Transverse colon (tissue), 4 donors: ENCODE measurements around the gene PGM1. TPM values are rescaled to one million over a fixed set of nuclear protein-coding genes. Genes with fewer than 3 reads are reported as not detected.

Experiments used
- DNase-seq: peaks from one replicate; pipeline ENCODE4 v3.0.0-alpha.2; 2019
- H3K27ac ChIP-seq, 4 donors: fragments of 200-600 bp; sonication (generic); 2 replicates each; pipeline ENCODE4 v1.5.1; 2016 to 2018; ENCODE audit warnings: inconsistent platforms in 4 of 4
- H3K27me3 ChIP-seq: fragments of 200-600 bp; sonication (generic); 2 replicates; pipeline ENCODE4 v1.5.1; 2017; ENCODE audit warnings: inconsistent platforms
- H3K36me3 ChIP-seq, 4 donors: fragments of 200-600 bp; sonication (generic); 2 replicates each; pipeline ENCODE4 v1.5.1; 2017 to 2019; ENCODE audit warnings: inconsistent platforms in 4 of 4
- H3K4me1 ChIP-seq, 4 donors: fragments of 200-600 bp; sonication (generic); 2 replicates each; pipeline ENCODE4 v1.5.1; 2017 to 2020; ENCODE audit warnings: inconsistent platforms in 4 of 4
- H3K4me3 ChIP-seq, 4 donors: fragments of 200-600 bp; sonication (generic); 1 replicate in 1 of 4; 2 replicates in 3 of 4; pipeline versions ENCODE4 v1.5.1 to v1.6.1; 2017 to 2019; ENCODE audit warnings: inconsistent platforms in 4 of 4
- H3K9me3 ChIP-seq, 2 donors: fragments of 200-600 bp; sonication (generic); 2 replicates each; pipeline ENCODE4 v1.5.1; 2017 to 2019; ENCODE audit warnings: inconsistent platforms in 2 of 2
- CTCF ChIP-seq, 5 experiments: fragments of 200-600 bp in 3 of 5; fragments of 450-650 bp in 2 of 5; sonication (generic) in 3 of 5; IDR thresholded peaks; 1 replicate in 2 of 5; 2 replicates in 3 of 5; pipeline ENCODE4 v1.5.1; 2016 to 2017; ENCODE audit warnings: antibody characterized with exemption in 5 of 5, inconsistent platforms in 3 of 5, mild to moderate bottlenecking in 2 of 5, moderate library complexity in 1 of 5
- EP300 ChIP-seq: sonication (generic); formaldehyde crosslinking; IDR thresholded peaks from one replicate; pipeline ENCODE4 v1.6.1; 2017; ENCODE audit warnings: antibody characterized with exemption, low read depth
- POLR2A ChIP-seq: fragments of 450-650 bp; IDR thresholded peaks from one replicate; pipeline ENCODE4 v1.6.1; 2016; ENCODE audit warnings: antibody characterized with exemption, mild to moderate bottlenecking, moderate library complexity
- POLR2AphosphoS5 ChIP-seq, 3 donors: sonication (generic); formaldehyde crosslinking; IDR thresholded peaks; one replicate each; pipeline ENCODE4 v1.6.1; 2016; ENCODE audit warnings: antibody characterized with exemption in 3 of 3
- WGBS, 2 donors: methylation state at CpG; one replicate each; pipeline ENCODE4 v1.1.5; 2018; ENCODE audit warnings: low coverage in 1 of 2; 5-methylcytosine and 5-hydroxymethylcytosine counted together
- in situ Hi-C, 4 donors: fragments of 200-750 bp; cut with MboI; loops; one replicate each; pipeline versions ENCODE4 v1.15.0 to v1.15.1; 2017; ENCODE audit warnings: low sequenced_read_pairs in 3 of 4, low pct_ligation_motif_present in 1 of 4, low pct_unique_long_range_greater_than_20kb in 1 of 4
- intact Hi-C: fragments of 100-400 bp; cut with DNase I; formaldehyde crosslinking; loops from one replicate; pipeline ENCODE4 v1.15.1; 2023; ENCODE audit warnings: low total_unique reads
- total RNA-seq, 4 donors: library from RNA; depleted of rRNA; stranded (reverse); fragments of >200 nt; gene quantifications; one replicate each; pipeline ENCODE4 v1.1.0, GENCODE V29; 2016

PGM1 gene
- total RNA-seq, result 100 to 1,000 TPM in 2 of 4 donors, 10 to 100 TPM in 2; 45.0 to 144 (median 103) TPM

DNA sequence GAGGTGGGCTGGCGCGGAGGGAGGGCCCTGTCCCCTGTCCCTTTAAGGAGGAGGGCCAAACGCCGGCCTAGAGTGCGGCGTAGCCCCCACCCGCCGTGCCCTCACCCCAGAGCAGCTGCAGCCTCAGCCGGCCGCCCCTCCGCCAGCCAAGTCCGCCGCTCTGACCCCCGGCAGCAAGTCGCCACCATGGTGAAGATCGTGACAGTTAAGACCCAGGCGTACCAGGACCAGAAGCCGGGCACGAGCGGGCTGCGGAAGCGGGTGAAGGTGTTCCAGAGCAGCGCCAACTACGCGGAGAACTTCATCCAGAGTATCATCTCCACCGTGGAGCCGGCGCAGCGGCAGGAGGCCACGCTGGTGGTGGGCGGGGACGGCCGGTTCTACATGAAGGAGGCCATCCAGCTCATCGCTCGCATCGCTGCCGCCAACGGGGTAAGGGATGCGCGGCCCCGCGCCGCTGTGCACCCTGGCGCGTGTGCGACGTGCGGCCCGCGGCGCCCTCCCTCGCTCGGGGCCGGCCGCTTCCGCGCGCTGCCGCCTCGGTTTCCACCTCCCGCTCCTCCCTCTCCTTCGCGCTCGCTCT is at the start of gene PGM1:
TSS of gene PGM1 (plus strand) at position 109 of the 583 bp plus-strand sequence. CDS start at position 187, 78 bp downstream.
- WGBS, 2 donors, result 1% methylated on average over 55 of the region's 64 CpGs; no CpG with 5 or more reads in 1 of the 2 donors
- intact Hi-C loops (no loop called here), in situ Hi-C loops (no loop called here)
- Histone ChIP-seq H3K27ac (peak within 1 kb of the TSS; percentile 95 to 97 (median 96)), H3K9me3 (no peaks in the 10 kb centered on the region), H3K4me3 (peak within 1 kb of the TSS; percentile 49 to 85 (median 81)), H3K27me3 (no peaks in the 10 kb centered on the region), H3K36me3 (no peaks in the 10 kb centered on the region), H3K4me1 (peaks cover 0 to 31% (median 22%) of the 10 kb centered on the region in 4 donors)
- peak in 2 of 3 donors; percentile 32 to 74 for TF ChIP-seq POLR2AphosphoS5 (IDR thresholded peaks at IDR 0.05)
- TF ChIP-seq POLR2A, result peak; percentile 73
- no peak for TF ChIP-seq CTCF (IDR thresholded peaks at IDR 0.05)
- DNase-seq, result peak; percentile 75

- no peak overlapping the region for H3K4me3 ChIP-seq
- TF ChIP-seq POLR2AphosphoS5 (IDR thresholded peaks at IDR 0.05) (no peak), POLR2A (no peak), EP300 (no peak), CTCF (IDR thresholded peaks at IDR 0.05) (no peak)
- no peak for DNase-seq
- no peaks in the 10 kb centered on the region for H3K36me3 ChIP-seq
- H3K27ac ChIP-seq, result no peak overlapping the region
- H3K9me3 ChIP-seq, result no peaks in the 10 kb centered on the region
- intact Hi-C loops, result no loop called here
- H3K27me3 ChIP-seq, result no peaks in the 10 kb centered on the region
- in situ Hi-C loops, result loop anchor here in 1 of 4 donors (25.0 kb wide), 1 partner anchor 708 kb away; no protein-coding TSS in a partner anchor
- H3K4me1 ChIP-seq, result no peaks in the 10 kb centered on the region
These were observed 47.4 kb upstream of the PGM1 start for GRCh38 chr1:63545780-63546179.

GRCh38 chr1:63547621-63548294 is 45.5 kb upstream of the PGM1 start:
- 95 to 100% methylated on average over 1 to 2 of the region's 2 CpGs for WGBS, 2 donors
- Histone ChIP-seq H3K4me3 (no peak overlapping the region), H3K4me1 (no peaks in the 10 kb centered on the region), H3K27me3 (no peaks in the 10 kb centered on the region), H3K36me3 (no peaks in the 10 kb centered on the region), H3K9me3 (no peaks in the 10 kb centered on the region), H3K27ac (no peak overlapping the region)
- in situ Hi-C loops (loop anchor here in 1 of 4 donors (25.0 kb wide), 1 partner anchor 710 kb away; no protein-coding TSS in a partner anchor), intact Hi-C loops (no loop called here)
- TF ChIP-seq POLR2A (no peak), EP300 (no peak), CTCF (IDR thresholded peaks at IDR 0.05) (no peak), POLR2AphosphoS5 (IDR thresholded peaks at IDR 0.05) (no peak)
- DNase-seq, result no peak

DNA sequence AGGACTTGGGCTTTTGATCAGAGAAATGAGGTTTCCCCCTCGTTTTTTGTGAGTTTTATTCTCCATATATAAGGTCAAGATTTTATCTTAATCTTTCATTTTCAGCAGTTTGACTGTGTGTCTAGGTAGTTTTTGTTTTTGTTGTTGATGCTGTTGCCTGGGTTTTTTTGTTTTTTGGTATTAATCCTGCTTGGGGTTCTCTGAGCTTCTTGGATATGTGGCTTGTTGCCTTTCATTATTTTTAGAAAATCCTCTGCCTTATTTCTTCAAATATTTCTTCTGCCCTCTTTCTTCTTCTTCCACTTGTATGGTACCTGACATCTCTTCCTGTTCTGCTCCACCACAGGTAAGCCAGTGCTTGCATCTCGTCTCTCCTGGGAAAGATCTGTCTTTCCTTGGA is 44.9 kb upstream of the PGM1 start:
- WGBS, 2 donors, result 83 to 91% methylated on average over 1 to 2 of the region's 2 CpGs
- H3K36me3 ChIP-seq, result no peaks in the 10 kb centered on the region
- TF ChIP-seq CTCF (IDR thresholded peaks at IDR 0.05) (no peak), POLR2AphosphoS5 (IDR thresholded peaks at IDR 0.05) (no peak)
- H3K4me1 ChIP-seq, result no peaks in the 10 kb centered on the region
- H3K27me3 ChIP-seq, result no peaks in the 10 kb centered on the region
- no peak overlapping the region for H3K27ac ChIP-seq
- in situ Hi-C loops (loop anchor here in 1 of 4 donors (25.0 kb wide), 1 partner anchor 711 kb away; no protein-coding TSS in a partner anchor), intact Hi-C loops (no loop called here)
- DNase-seq, result no peak
- H3K9me3 ChIP-seq, result no peaks in the 10 kb centered on the region
- H3K4me3 ChIP-seq, result no peak overlapping the region
